Fibroblast of skin of abdomen (primary cell): ENCODE results near the gene TSGA10IP.

Source experiments
- DNase-seq: peaks from one replicate; pipeline ENCODE4 v3.0.0-alpha.2; 2013

TSGA10IP gene

DNA sequence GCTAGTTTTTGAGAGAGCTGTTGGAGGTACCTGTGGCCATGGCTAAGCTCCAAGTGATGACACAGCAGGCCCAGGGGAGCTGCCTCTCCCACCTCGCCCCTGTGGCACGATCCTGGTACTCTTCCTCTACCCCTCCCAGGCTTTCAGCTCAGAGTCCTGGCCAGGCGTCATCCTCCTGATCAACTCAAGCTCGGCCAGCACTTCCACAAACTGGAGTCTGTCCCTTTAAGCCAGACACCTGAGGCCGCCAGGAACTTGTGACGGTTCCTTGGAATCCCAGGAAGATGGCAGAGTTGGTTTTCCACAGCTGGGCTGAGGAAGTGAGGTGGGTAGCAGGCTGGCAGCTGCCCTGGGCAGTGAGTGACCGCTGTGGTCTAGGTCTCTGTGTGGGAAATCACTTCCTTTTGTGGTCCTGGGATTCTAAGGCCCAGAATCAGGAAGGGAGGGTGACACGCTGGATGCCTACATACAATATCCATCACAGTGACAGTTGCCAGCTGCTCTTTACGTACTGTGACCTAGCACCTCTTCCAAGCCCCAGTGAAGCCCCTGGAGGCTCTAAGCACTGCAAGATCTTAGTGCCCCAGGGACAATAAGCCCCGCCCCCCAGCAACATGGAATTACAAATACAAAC, 63.3 kb downstream of the TSGA10IP start:
- DNase-seq, result no peak
